ENCODE measurements around the gene CERS6. TPM values are rescaled to one million over a fixed set of nuclear protein-coding genes. Genes with fewer than 3 reads are reported as not detected.

The CERS6 gene
- total and polyA plus RNA-seq, 2 of the 8 experiments (the other 6 are each of a cell fraction or from before 2014, with no cell fraction given) = 6.8 to 28.2 TPM

DNA sequence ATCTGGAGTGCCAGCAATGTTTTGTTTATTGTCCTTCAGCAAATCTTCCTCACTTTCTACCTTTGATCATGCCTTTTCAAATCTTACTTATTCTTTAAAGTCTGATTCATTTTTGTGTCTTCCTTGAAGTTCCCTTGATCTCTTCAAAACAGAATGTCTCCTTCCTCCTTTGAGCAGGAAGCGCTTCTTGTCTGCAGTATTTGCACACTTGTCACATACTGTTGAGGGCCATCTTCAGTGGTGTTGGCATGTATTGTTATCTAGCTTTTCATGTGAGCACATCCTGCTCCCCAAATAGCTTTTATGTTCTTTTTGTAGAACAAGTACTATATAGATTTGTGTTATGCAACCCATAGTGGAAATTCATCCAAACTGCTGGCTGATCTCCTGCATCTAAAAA is 5.9 kb upstream of the CERS6 start (continued):
- no peak for TF ChIP-seq KDM4A (IDR thresholded peaks at IDR 0.05; ENCODE audit: low read depth, low read length, severe bottlenecking)
- no peak for TF ChIP-seq SP1 (IDR thresholded peaks at IDR 0.05; ENCODE audit: low read depth, low read length)
- no peak for TF ChIP-seq CEBPB (IDR thresholded peaks at IDR 0.05; ENCODE audit: low read depth, low read length)
- no peak for TF ChIP-seq SRF (IDR thresholded peaks at IDR 0.05; ENCODE audit: low read depth, low read length)
- no peak for TF ChIP-seq NRF1 (IDR thresholded peaks at IDR 0.05; ENCODE audit: low read depth, low read length)
- no peak for TF ChIP-seq TAF7 (optimal IDR thresholded peaks at IDR 0.05; ENCODE audit: borderline replicate concordance, low read depth, low read length)
- TF ChIP-seq SIN3A (conservative IDR thresholded peaks at IDR 0.05 in 1 of 2, IDR thresholded peaks at IDR 0.05 in 1 of 2; ENCODE audit: low read depth in 1 of 2, low read length in 2 of 2) = no peak
